ENCODE measurements around the gene ANLN. TPM values are rescaled to one million over a fixed set of nuclear protein-coding genes. Genes with fewer than 3 reads are reported as not detected.

ANLN gene
- total and polyA plus RNA-seq, 2 experiments from 2014 or later: 26.9 to 66.7 TPM

DNA sequence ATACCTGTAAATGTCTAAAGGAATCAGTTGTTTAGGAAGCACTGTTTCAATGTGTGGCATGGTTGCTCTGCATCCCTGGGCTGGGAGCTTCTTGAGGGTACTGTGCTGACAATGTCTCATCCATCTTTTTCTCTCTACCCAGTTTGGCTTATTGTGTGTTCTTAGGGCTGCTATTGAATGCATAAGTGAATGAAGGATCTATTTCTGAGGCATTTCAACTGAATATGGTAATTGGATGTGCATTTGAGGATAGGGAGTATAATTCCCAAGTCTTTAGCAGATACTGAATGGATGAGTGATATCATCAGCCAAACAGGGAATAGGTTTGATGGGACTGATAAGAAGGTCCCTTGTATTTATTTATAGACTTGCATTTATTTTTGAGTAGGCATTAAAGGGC lies 64.1 kb downstream of the ANLN start (continued):
- TF ChIP-seq, protein P1, sequence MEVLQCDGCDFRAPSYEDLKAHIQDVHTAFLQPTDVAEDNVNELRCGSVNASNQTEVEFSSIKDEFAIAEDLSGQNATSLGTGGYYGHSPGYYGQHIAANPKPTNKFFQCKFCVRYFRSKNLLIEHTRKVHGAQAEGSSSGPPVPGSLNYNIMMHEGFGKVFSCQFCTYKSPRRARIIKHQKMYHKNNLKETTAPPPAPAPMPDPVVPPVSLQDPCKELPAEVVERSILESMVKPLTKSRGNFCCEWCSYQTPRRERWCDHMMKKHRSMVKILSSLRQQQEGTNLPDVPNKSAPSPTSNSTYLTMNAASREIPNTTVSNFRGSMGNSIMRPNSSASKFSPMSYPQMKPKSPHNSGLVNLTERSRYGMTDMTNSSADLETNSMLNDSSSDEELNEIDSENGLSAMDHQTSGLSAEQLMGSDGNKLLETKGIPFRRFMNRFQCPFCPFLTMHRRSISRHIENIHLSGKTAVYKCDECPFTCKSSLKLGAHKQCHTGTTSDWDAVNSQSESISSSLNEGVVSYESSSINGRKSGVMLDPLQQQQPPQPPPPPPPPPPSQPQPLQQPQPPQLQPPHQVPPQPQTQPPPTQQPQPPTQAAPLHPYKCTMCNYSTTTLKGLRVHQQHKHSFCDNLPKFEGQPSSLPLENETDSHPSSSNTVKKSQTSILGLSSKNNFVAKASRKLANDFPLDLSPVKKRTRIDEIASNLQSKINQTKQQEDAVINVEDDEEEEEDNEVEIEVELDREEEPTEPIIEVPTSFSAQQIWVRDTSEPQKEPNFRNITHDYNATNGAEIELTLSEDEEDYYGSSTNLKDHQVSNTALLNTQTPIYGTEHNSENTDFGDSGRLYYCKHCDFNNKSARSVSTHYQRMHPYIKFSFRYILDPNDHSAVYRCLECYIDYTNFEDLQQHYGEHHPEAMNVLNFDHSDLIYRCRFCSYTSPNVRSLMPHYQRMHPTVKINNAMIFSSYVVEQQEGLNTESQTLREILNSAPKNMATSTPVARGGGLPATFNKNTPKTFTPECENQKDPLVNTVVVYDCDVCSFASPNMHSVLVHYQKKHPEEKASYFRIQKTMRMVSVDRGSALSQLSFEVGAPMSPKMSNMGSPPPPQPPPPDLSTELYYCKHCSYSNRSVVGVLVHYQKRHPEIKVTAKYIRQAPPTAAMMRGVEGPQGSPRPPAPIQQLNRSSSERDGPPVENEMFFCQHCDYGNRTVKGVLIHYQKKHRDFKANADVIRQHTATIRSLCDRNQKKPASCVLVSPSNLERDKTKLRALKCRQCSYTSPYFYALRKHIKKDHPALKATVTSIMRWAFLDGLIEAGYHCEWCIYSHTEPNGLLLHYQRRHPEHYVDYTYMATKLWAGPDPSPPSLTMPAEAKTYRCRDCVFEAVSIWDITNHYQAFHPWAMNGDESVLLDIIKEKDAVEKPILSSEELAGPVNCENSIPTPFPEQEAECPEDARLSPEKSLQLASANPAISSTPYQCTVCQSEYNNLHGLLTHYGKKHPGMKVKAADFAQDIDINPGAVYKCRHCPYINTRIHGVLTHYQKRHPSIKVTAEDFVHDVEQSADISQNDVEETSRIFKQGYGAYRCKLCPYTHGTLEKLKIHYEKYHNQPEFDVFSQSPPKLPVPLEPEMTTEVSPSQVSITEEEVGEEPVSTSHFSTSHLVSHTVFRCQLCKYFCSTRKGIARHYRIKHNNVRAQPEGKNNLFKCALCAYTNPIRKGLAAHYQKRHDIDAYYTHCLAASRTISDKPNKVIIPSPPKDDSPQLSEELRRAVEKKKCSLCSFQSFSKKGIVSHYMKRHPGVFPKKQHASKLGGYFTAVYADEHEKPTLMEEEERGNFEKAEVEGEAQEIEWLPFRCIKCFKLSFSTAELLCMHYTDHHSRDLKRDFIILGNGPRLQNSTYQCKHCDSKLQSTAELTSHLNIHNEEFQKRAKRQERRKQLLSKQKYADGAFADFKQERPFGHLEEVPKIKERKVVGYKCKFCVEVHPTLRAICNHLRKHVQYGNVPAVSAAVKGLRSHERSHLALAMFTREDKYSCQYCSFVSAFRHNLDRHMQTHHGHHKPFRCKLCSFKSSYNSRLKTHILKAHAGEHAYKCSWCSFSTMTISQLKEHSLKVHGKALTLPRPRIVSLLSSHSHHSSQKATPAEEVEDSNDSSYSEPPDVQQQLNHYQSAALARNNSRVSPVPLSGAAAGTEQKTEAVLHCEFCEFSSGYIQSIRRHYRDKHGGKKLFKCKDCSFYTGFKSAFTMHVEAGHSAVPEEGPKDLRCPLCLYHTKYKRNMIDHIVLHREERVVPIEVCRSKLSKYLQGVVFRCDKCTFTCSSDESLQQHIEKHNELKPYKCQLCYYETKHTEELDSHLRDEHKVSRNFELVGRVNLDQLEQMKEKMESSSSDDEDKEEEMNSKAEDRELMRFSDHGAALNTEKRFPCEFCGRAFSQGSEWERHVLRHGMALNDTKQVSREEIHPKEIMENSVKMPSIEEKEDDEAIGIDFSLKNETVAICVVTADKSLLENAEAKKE (CRISPR knock-in tag; IDR thresholded peaks at IDR 0.05): no peak
- no peak for TF ChIP-seq REST (IDR thresholded peaks at IDR 0.05; ENCODE audit: unreplicated experiment)
- no peak for TF ChIP-seq ZNF114 (CRISPR knock-in tag; IDR thresholded peaks at IDR 0.05)
- TF ChIP-seq, protein P2, sequence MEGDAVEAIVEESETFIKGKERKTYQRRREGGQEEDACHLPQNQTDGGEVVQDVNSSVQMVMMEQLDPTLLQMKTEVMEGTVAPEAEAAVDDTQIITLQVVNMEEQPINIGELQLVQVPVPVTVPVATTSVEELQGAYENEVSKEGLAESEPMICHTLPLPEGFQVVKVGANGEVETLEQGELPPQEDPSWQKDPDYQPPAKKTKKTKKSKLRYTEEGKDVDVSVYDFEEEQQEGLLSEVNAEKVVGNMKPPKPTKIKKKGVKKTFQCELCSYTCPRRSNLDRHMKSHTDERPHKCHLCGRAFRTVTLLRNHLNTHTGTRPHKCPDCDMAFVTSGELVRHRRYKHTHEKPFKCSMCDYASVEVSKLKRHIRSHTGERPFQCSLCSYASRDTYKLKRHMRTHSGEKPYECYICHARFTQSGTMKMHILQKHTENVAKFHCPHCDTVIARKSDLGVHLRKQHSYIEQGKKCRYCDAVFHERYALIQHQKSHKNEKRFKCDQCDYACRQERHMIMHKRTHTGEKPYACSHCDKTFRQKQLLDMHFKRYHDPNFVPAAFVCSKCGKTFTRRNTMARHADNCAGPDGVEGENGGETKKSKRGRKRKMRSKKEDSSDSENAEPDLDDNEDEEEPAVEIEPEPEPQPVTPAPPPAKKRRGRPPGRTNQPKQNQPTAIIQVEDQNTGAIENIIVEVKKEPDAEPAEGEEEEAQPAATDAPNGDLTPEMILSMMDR (conservative IDR thresholded peaks at IDR 0.05; ENCODE audit: low read depth in 2 of 2): no peak
